HG03457 (cell line): Measurements from ENCODE around the gene SRSF9.

ENCODE experiments used
- ATAC-seq: cut with Tn5 transposase; IDR thresholded peaks from one replicate; pipeline ENCODE4 v1.9.1; 2021; ENCODE audit warnings: moderate number of reproducible peaks; ENCODE audit not compliant: unreplicated experiment

SRSF9 gene

GRCh38 chr12:120485961-120486881 is 16.7 kb upstream of the SRSF9 start:
- no peak for ATAC-seq

GRCh38 chr12:120483621-120484020 is 14.1 kb upstream of the SRSF9 start:
- no peak for ATAC-seq

GRCh38 chr12:120481022-120481767 is 11.6 kb upstream of the SRSF9 start:
- ATAC-seq = no peak

GRCh38 chr12:120480211-120480610 is 10.7 kb upstream of the SRSF9 start:
- no peak for ATAC-seq

GRCh38 chr12:120479458-120479857 is 9.9 kb upstream of the SRSF9 start:
- no peak for ATAC-seq

GRCh38 chr12:120475643-120476042 is 6.1 kb upstream of the SRSF9 start:
- ATAC-seq = no peak

GRCh38 chr12:120474616-120474960 is 5.0 kb upstream of the SRSF9 start:
- no peak for ATAC-seq

- ATAC-seq = no peak
These were observed 4.5 kb upstream of the SRSF9 start for GRCh38 chr12:120473807-120474615.

GRCh38 chr12:120472521-120472920 is 3.0 kb upstream of the SRSF9 start:
- ATAC-seq = no peak

GRCh38 chr12:120470150-120470784 is 719 bp upstream of the SRSF9 start:
- ATAC-seq = peak; percentile 6

GRCh38 chr12:120468821-120469449 is 613 bp downstream of the SRSF9 start:
- peak; percentile 21 for ATAC-seq

GRCh38 chr12:120468325-120468820 is 1.2 kb downstream of the SRSF9 start:
- ATAC-seq = no peak

GRCh38 chr12:120467439-120467838 is 2.1 kb downstream of the SRSF9 start:
- no peak for ATAC-seq

- no peak for ATAC-seq
These were observed 2.8 kb downstream of the SRSF9 start for GRCh38 chr12:120466560-120467315.

- ATAC-seq = no peak
These were observed 3.8 kb downstream of the SRSF9 start for GRCh38 chr12:120465756-120466155.

GRCh38 chr12:120463712-120464111 is 5.8 kb downstream of the SRSF9 start:
- ATAC-seq = no peak

- no peak for ATAC-seq
These were observed 7.4 kb downstream of the SRSF9 start for GRCh38 chr12:120462099-120462640.

GRCh38 chr12:120460157-120460556 is 9.4 kb downstream of the SRSF9 start:
- ATAC-seq = no peak

- ATAC-seq = no peak
These were observed 12.4 kb downstream of the SRSF9 start for GRCh38 chr12:120457133-120457532.
